PFSK-1 (cell line): ENCODE data around the gene VAV2.

ENCODE experiments used
- FOXP2 ChIP-seq: optimal IDR thresholded peaks from 2 replicates; pipeline ENCODE3; 2011; ENCODE audit warnings: borderline replicate concordance, control low read depth, inconsistent platforms; ENCODE audit not compliant: insufficient read depth; ENCODE audit errors: extremely low read length, extremely low read depth
- POLR2AphosphoS5 ChIP-seq: IDR thresholded peaks from 2 replicates; pipeline ENCODE4 v1.6.1; 2012; ENCODE audit warnings: low read depth, mild to moderate bottlenecking, control low read depth, low read length, moderate library complexity
- REST ChIP-seq, 2 experiments: IDR thresholded peaks; 2 replicates each; pipeline versions ENCODE4 v1.6.1 to v1.8.0; 2011 to 2012; ENCODE audit warnings: low read depth in 2 of 2, low read length in 2 of 2, control low read depth in 1 of 2, inconsistent platforms in 1 of 2, mild to moderate bottlenecking in 1 of 2, moderate library complexity in 1 of 2; ENCODE audit not compliant: insufficient read depth in 1 of 2
- SIN3A ChIP-seq: IDR thresholded peaks from 2 replicates; pipeline ENCODE4 v1.6.1; 2012; ENCODE audit warnings: mild to moderate bottlenecking, low read length, moderate library complexity, borderline replicate concordance; ENCODE audit not compliant: insufficient read depth
- TAF1 ChIP-seq: IDR thresholded peaks from 2 replicates; pipeline ENCODE4 v1.6.1; 2012; ENCODE audit warnings: low read length, control low read depth, borderline replicate concordance; ENCODE audit not compliant: insufficient read depth

VAV2 gene

GRCh38 chr9:134029248-134030226 lies 37.4 kb upstream of the VAV2 start:
- no peak for TF ChIP-seq REST (IDR thresholded peaks at IDR 0.05; ENCODE audit: insufficient read depth in 1 of 2, low read depth in 2 of 2, low read length in 2 of 2)
- no peak for TF ChIP-seq SIN3A
- no peak for TF ChIP-seq POLR2AphosphoS5
- TF ChIP-seq TAF1, result no peak
- TF ChIP-seq FOXP2, result no peak

GRCh38 chr9:134028575-134029247 lies 36.6 kb upstream of the VAV2 start:
- TF ChIP-seq TAF1, result no peak
- no peak for TF ChIP-seq SIN3A
- no peak for TF ChIP-seq POLR2AphosphoS5
- no peak for TF ChIP-seq REST (IDR thresholded peaks at IDR 0.05; ENCODE audit: insufficient read depth in 1 of 2, low read depth in 2 of 2, low read length in 2 of 2)
- no peak for TF ChIP-seq FOXP2

- no peak for TF ChIP-seq TAF1
- no peak for TF ChIP-seq SIN3A
- no peak for TF ChIP-seq FOXP2
- no peak for TF ChIP-seq POLR2AphosphoS5
- no peak for TF ChIP-seq REST (IDR thresholded peaks at IDR 0.05; ENCODE audit: insufficient read depth in 1 of 2, low read depth in 2 of 2, low read length in 2 of 2)
These were observed 36.0 kb upstream of the VAV2 start for GRCh38 chr9:134028076-134028475.

- no peak for TF ChIP-seq FOXP2
- TF ChIP-seq REST (IDR thresholded peaks at IDR 0.05; ENCODE audit: insufficient read depth in 1 of 2, low read depth in 2 of 2, low read length in 2 of 2), result no peak
- no peak for TF ChIP-seq TAF1
- TF ChIP-seq POLR2AphosphoS5, result no peak
- no peak for TF ChIP-seq SIN3A
These were observed 35.4 kb upstream of the VAV2 start for GRCh38 chr9:134027561-134027960.
